WERI-Rb-1 (cell line): ENCODE results near the gene FIBP.
"Not testable (repeated sequence)": the region's sequence is repeated elsewhere in the genome, so short reads cannot be mapped to it uniquely, and the experiment has no call there.

Experiments used
- DNase-seq: peaks from one replicate; pipeline ENCODE4 v3.0.0-alpha.2; 2020
- H3K27ac ChIP-seq: fragments of 250-450 bp; sonication (Bioruptor Pico); 2 replicates; pipeline ENCODE4 v1.5.1; 2020; ENCODE audit warnings: mild to moderate bottlenecking, moderate library complexity
- H3K27me3 ChIP-seq: fragments of 250-450 bp; sonication (Bioruptor Pico); 2 replicates; pipeline ENCODE4 v1.5.1; 2021; ENCODE audit warnings: mild to moderate bottlenecking, low read depth, moderate library complexity; ENCODE audit not compliant: insufficient read depth, severe bottlenecking
- H3K36me3 ChIP-seq: fragments of 250-450 bp; sonication (Bioruptor Pico); 2 replicates; pipeline ENCODE4 v1.5.1; 2020; ENCODE audit warnings: mild to moderate bottlenecking, moderate library complexity
- H3K4me3 ChIP-seq: 2 replicates; pipeline ENCODE4 v1.5.1; 2011; ENCODE audit warnings: low read depth, mild to moderate bottlenecking, control low read depth, low read length
- H3K9me3 ChIP-seq: fragments of 250-450 bp; sonication (Bioruptor Pico); 2 replicates; pipeline ENCODE4 v1.5.1; 2021; ENCODE audit warnings: mild to moderate bottlenecking, moderate library complexity; ENCODE audit not compliant: severe bottlenecking
- CTCF ChIP-seq: IDR thresholded peaks from 2 replicates; pipeline ENCODE4 v1.5.1; 2011; ENCODE audit warnings: low read depth, mild to moderate bottlenecking, control low read depth, inconsistent platforms, low read length

The FIBP gene

DNA sequence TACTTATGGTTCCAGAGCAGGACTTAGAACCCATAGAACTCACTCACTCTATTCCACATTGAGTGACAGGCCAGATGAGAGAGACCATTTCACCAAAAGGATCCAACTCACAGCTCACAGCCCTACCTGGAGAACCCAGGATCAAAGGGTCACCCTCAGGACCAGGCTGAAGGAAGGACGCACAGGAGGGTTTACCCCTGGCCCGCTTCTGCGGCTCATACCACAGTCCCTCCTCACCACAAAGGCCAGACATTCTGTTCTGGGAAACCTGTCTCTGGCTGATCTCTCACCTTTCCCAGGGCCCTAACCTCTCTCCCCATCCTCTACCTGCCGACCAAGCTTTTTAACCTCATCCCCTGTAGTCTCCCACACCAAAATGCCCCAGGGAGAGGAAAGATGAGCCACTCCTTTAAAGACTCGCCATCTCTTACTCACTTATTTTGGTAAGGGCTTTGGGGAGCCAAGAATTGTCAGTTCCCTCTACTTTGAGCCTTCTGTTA, 7.3 kb upstream of the FIBP start:
- Histone ChIP-seq H3K27ac (no peak overlapping the region), H3K9me3 (no peaks in the 10 kb centered on the region), H3K27me3 (no peaks in the 10 kb centered on the region), H3K36me3 (no peaks in the 10 kb centered on the region), H3K4me3 (no peak overlapping the region)
- TF ChIP-seq CTCF, result no peak
- DNase-seq, result no peak

- H3K27me3 ChIP-seq, result no peaks in the 10 kb centered on the region
- DNase-seq, result no peak
- TF ChIP-seq CTCF, result no peak
- no peaks in the 10 kb centered on the region for H3K9me3 ChIP-seq
- no peak overlapping the region; the same call in 1 of the 2 replicates for H3K4me3 ChIP-seq
- peak overlapping the region; percentile 66 for H3K27ac ChIP-seq
- no peaks in the 10 kb centered on the region for H3K36me3 ChIP-seq
These were observed 5.8 kb upstream of the FIBP start for GRCh38 chr11:65894034-65894591.

- no peaks in the 10 kb centered on the region for H3K27me3 ChIP-seq
- no peak overlapping the region for H3K4me3 ChIP-seq
- no peak overlapping the region for H3K27ac ChIP-seq
- no peaks in the 10 kb centered on the region for H3K36me3 ChIP-seq
- DNase-seq, result no peak
- no peak for TF ChIP-seq CTCF
- H3K9me3 ChIP-seq, result no peaks in the 10 kb centered on the region
These were observed 4.5 kb upstream of the FIBP start for GRCh38 chr11:65892661-65893317.

GRCh38 chr11:65892137-65892540, 3.9 kb upstream of the FIBP start:
- Histone ChIP-seq H3K4me3 (peak overlapping the region; percentile 87), H3K27ac (peak overlapping the region; percentile 86; the same call in 1 of the 2 replicates)
- not testable (repeated sequence) for H3K36me3 ChIP-seq, H3K27me3 ChIP-seq, DNase-seq, H3K9me3 ChIP-seq

DNA sequence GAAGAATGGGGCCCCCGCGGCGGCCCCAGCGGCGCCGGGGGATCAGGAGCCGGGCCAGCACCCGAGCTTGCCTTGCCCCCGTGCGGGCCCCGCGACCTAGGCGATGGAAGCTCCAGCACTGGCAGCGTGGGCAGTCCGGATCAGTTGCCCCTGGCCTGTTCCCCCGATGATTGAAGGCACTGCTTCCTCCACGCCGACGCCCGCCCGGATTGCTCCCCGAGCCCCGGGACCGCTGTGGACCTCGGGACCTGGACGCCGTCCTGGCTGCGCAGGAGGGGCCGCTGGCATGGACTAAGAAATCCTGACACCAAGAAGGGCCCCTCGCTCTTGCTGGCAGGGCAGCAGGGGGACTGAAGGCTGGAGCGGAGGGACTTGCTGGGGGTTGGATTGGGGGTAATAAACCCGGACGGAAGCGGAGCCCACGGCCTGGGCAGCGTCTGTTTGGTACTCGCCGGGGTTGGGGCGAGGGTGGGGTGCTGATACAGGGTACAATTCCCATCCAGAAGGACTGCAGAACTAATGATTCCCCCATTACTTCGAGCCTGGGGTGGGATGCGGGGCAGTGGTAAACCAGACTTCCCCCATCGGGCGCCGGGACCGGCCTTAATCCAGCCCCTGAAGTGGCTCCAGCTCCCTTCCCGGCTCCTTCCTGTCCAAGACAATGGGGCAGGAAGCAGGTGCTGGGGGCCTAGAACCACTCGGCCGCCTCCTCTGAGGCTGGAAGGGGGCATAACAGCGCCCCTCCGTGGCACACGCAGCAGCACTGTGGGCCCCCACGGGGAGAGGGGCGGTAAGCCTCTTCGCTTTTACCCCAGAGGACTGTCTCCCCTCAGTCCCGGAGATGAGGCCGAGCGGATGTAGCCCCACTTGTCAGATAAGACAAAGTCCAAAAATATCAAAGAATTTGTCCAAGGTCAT, 3.2 kb upstream of the FIBP start:
- Histone ChIP-seq H3K36me3 (peaks cover 7% of the 10 kb centered on the region), H3K4me3 (peak overlapping the region; percentile 87), H3K27ac (peak overlapping the region; percentile 86), H3K27me3 (no peaks in the 10 kb centered on the region), H3K9me3 (no peaks in the 10 kb centered on the region)
- peak; percentile 58 for DNase-seq
- TF ChIP-seq CTCF, result peak; percentile 65
